Duodenal mucosa (tissue), 2 donors: ENCODE measurements around the gene SYTL1.

Experiments
- H3K27ac ChIP-seq: one replicate; pipeline ENCODE4 v1.7.0; 2013; ENCODE audit warnings: low read depth, low read length
- H3K27me3 ChIP-seq, 2 donors: one replicate each; pipeline ENCODE4 v1.7.0; 2013; ENCODE audit warnings: low read length in 2 of 2, control low read depth in 1 of 2; ENCODE audit not compliant: insufficient read depth in 2 of 2, control insufficient read depth in 1 of 2
- H3K36me3 ChIP-seq, 2 donors: one replicate each; pipeline ENCODE4 v1.7.0; 2013; ENCODE audit warnings: low read length in 2 of 2, control low read depth in 1 of 2; ENCODE audit not compliant: insufficient read depth in 2 of 2, control insufficient read depth in 1 of 2
- H3K4me1 ChIP-seq, 2 donors: one replicate each; pipeline ENCODE4 v1.7.0; 2013; ENCODE audit warnings: low read length in 2 of 2, control low read depth in 1 of 2; ENCODE audit not compliant: insufficient read depth in 2 of 2, control insufficient read depth in 1 of 2
- H3K4me3 ChIP-seq, 2 donors: one replicate each; pipeline ENCODE4 v1.7.0; 2013; ENCODE audit warnings: low read length in 2 of 2, low read depth in 1 of 2
- H3K9ac ChIP-seq, 2 donors: one replicate each; pipeline ENCODE4 v1.7.0; 2013; ENCODE audit warnings: low read length in 2 of 2, low read depth in 1 of 2
- H3K9me3 ChIP-seq, 2 donors: one replicate each; pipeline ENCODE4 v1.7.0; 2013; ENCODE audit warnings: low read length in 2 of 2, control low read depth in 1 of 2; ENCODE audit not compliant: control insufficient read depth in 1 of 2

SYTL1 gene

DNA sequence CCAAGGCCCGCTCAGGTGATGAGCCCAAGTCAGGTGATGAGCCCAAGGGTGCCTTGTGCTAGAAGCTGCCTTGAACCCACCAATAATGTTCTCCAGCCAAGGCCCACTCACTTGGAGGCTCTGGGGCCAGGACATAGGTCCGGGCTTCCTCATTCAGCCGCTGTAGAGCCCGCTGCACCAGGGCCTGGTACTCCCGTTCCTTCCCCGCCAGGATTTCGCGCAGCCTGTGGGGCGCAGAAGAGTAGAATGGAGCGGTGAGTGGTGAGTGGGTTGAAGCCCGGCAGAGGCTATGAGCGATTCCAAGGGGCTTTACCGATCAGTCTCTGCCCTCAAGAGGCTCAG is 14.4 kb downstream of the SYTL1 start:
- H3K9ac ChIP-seq: no peak overlapping the region
- H3K27ac ChIP-seq: no peak overlapping the region
- peaks cover 15 to 22% of the 10 kb centered on the region in 2 donors for H3K4me1 ChIP-seq
- no peaks in the 10 kb centered on the region for H3K9me3 ChIP-seq
- peak overlapping the region in 1 of 2 donors; percentile 16 for H3K4me3 ChIP-seq
- no peaks in the 10 kb centered on the region for H3K27me3 ChIP-seq
- peaks cover 0 to 13% of the 10 kb centered on the region in 2 donors for H3K36me3 ChIP-seq

DNA sequence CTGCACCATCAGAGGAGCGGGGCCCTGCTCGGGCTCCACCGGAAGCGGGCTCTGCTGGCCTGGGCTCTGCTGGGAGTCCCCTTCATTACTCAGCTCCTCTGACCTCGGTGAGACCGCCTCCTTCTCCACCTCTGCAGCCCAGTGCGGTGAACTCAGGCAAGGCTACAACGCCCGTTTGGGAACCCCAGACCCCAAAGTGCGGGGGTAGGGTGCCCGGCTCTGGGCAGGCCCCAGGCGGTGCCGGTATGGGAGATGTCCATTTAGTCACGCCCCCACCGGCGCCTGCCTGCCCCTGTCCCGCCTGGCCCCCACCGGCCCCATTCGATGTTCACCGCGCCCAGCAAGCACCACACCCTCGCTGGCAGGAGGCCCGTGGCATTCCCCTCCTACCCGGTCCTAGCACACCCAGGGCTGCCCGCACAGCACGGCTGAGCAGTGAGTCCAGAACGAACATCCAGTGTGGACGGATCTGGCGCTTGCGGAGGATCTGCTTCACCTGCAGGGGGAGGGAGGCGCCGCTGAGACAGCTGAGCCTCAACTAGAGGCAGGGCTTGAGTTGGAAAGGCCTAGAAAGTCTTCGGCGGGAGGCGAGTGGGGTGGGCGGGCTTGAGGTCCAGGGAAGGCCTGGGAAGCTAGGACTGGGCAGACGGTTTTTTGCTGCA is 14.9 kb downstream of the SYTL1 start:
- H3K27ac ChIP-seq: no peak overlapping the region

DNA sequence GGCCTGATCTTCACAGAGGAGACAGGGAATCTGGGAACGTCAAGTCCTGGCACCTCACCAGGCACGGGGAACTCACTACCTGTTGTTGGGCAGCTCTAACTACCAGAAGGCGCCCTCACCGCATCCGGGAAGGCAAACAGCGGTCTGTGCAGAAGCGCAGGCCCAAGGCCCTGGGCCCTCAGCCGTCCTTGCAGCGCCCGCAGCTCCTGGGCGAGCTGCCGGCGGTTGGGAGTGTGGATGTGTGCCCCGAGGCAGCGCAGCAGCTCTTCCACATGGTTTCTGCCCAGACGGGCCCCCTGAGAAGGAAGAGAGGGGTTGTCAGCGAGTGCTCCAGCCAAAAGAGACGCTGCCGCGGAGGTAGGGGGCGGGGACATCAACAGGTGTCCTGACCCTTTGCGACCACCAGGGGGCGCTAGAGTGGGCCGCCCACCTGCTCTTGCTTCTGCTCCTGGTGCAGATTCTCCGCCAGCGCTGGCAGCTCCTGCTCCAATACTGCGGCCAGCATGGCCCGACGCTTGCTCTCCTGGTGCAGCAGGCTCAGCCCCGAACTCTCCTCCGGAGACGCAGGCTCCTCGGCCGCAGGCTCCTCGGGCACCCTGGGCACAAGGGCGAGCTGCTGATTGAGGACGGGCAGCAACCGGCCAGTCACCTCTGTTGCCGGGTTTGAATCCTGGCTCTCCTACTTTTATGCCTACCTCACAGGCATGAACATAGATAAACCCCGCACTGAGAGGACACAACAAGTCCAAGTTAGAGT is 15.6 kb downstream of the SYTL1 start:
- peak overlapping the region in 1 of 2 donors; percentile 60 for H3K9ac ChIP-seq
- H3K4me1 ChIP-seq: peaks cover 15 to 17% of the 10 kb centered on the region in 2 donors
- H3K27me3 ChIP-seq: no peaks in the 10 kb centered on the region
- H3K9me3 ChIP-seq: no peaks in the 10 kb centered on the region
- peaks cover 0 to 20% of the 10 kb centered on the region in 2 donors for H3K36me3 ChIP-seq
- H3K27ac ChIP-seq: no peak overlapping the region
- H3K4me3 ChIP-seq: peak overlapping the region; percentile 66 to 67

More for the DNA sequence above, 14.9 kb downstream of the SYTL1 start:
- H3K4me3 ChIP-seq: peak overlapping the region; percentile 66 to 67
- peaks cover 15 to 17% of the 10 kb centered on the region in 2 donors for H3K4me1 ChIP-seq
- peak overlapping the region in 1 of 2 donors; percentile 60 for H3K9ac ChIP-seq
- no peaks in the 10 kb centered on the region for H3K27me3 ChIP-seq
- H3K36me3 ChIP-seq: peaks cover 0 to 15% of the 10 kb centered on the region in 2 donors
- no peaks in the 10 kb centered on the region for H3K9me3 ChIP-seq

DNA sequence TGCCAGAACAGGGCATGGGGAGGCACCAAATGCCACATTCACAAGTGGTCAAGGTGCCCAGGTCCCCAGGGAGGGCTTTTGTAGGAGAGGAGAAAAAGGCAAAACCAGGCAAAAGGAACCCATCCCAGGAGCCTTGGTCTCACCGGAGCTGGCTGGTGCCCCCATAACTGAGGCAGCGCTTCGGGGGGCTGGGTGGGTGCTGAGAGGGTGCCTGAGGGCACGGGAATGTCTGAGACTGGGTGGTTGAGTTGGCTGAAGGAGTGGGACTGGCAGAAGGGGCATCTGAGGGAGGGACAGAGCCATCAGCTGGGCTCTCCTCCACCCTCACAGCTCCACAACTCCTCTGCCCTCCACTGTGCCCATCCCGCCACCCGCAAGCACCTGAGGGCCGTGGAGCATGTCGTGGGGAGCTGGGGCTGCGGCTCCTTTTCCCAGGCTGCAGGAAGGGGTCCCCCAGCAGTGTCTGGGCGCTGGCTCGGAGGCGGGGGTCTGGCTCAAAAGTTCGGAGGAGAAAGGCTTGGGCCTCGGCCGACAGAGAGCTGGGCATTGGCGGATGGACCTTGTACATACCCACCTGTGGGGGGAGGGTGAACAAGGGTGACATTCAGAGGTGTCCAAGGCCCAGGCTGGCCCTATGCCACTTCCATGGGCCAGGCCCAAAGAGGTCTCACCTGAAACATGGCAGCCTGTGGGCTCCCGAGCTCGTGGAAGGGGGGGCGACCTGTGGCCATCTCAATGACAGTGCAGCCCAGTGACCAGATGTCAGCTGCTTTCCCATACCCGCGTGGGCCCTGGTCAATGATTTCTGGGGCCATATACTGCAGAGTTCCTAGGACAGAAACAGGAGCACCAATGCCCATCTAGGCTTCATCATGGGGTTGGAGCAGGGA is 16.5 kb downstream of the SYTL1 start:
- no peaks in the 10 kb centered on the region for H3K27me3 ChIP-seq
- H3K9ac ChIP-seq: no peak overlapping the region
- no peak overlapping the region for H3K27ac ChIP-seq
- no peak overlapping the region for H3K4me3 ChIP-seq
- no peaks in the 10 kb centered on the region for H3K9me3 ChIP-seq
- H3K4me1 ChIP-seq: peaks cover 15 to 17% of the 10 kb centered on the region in 2 donors
- peaks cover 0 to 20% of the 10 kb centered on the region in 2 donors for H3K36me3 ChIP-seq

DNA sequence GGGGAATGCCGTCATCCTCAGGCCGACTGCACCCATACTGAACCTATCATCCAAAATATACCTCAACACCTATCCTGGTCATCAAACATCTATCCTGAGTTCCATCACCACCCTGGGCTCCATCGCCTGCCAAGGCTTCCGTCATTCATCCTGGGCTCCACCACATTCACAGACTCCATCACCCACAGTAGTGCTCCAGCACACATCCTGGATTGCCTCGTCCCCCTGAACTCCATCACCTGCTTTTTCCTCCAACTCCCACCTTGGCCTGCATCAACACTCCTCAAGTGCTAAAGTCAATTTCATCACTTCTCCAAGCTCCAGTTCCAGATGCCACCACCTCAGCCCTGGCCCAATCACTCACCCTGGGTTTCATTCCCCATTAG is 17.1 kb downstream of the SYTL1 start:
- no peak overlapping the region for H3K27ac ChIP-seq
- H3K27me3 ChIP-seq: no peaks in the 10 kb centered on the region
- H3K4me3 ChIP-seq: no peak overlapping the region
- no peak overlapping the region for H3K9ac ChIP-seq
- peaks cover 15 to 17% of the 10 kb centered on the region in 2 donors for H3K4me1 ChIP-seq
- no peaks in the 10 kb centered on the region for H3K9me3 ChIP-seq
- peaks cover 0 to 22% of the 10 kb centered on the region in 2 donors for H3K36me3 ChIP-seq

DNA sequence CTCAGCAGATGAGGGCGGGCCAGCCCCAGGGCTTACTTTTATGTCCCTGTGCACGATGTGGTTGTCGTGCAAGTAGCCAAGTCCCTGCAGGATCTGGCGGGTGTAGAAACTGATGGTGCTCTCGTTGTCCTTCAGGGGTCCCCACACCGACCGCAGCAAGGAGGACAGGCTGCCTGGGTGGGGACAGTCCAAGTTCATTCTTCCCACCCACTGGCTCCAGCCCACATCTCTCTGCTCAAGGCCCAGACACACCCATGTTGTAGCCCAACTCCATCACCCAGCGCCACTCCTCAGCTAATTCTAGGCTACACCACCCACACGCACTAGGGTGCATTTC is 18.0 kb downstream of the SYTL1 start:
- Histone ChIP-seq H3K9ac (peak overlapping the region in 1 of 2 donors; percentile 43), H3K4me3 (peak overlapping the region; percentile 51 to 54), H3K36me3 (peaks cover 0 to 22% of the 10 kb centered on the region in 2 donors), H3K27me3 (no peaks in the 10 kb centered on the region), H3K9me3 (no peaks in the 10 kb centered on the region), H3K27ac (no peak overlapping the region), H3K4me1 (peaks cover 18 to 22% of the 10 kb centered on the region in 2 donors)

DNA sequence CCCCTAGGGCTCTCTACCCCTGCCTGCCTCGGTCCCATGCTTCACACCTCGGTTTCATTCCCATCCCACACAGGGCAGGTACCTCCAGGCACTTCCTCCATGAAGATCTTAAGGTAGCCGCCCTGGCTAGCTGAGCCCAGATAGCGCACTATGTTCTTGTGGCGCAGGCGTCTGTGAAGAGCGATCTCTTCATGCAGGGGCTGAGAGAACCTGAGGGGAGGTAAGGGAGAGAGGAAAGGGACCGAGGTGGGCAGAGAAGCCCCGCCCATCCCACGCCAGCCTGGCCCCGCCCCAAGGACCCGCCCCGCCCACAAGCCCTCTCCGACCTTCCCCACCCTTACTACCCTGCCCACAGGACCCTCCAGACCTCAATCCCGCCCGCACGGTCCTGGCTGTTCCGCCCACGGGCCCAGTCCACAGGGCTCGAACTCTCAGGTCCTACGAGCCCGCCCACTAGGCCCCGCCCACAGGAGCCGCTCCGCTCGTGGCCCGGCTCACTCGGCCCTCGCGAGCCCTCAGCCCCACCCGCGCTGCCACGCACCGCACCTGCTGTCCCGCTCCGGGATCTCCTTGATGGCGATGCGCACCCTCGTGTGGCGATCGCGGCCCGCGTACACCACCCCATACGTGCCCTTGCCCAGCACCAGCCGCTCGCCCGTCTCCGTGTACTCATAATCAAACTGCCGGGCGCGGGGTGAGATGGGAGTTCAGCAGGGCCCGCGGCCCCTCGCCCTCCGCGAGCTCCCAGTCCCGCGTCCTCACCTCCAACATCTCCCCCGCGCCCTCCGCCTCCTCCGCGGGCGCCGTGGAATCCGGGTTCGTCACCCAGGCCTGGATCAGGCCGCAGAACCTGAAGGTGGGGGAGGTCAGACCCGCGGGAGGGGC is 18.6 kb downstream of the SYTL1 start:
- peak overlapping the region in 1 of 2 donors; percentile 43 for H3K9ac ChIP-seq
- no peak overlapping the region for H3K27ac ChIP-seq
- H3K4me1 ChIP-seq: peaks cover 23 to 27% of the 10 kb centered on the region in 2 donors
- peak overlapping the region; percentile 51 to 54 for H3K4me3 ChIP-seq
- H3K36me3 ChIP-seq: peaks cover 0 to 22% of the 10 kb centered on the region in 2 donors
- H3K9me3 ChIP-seq: no peaks in the 10 kb centered on the region
- no peaks in the 10 kb centered on the region for H3K27me3 ChIP-seq

DNA sequence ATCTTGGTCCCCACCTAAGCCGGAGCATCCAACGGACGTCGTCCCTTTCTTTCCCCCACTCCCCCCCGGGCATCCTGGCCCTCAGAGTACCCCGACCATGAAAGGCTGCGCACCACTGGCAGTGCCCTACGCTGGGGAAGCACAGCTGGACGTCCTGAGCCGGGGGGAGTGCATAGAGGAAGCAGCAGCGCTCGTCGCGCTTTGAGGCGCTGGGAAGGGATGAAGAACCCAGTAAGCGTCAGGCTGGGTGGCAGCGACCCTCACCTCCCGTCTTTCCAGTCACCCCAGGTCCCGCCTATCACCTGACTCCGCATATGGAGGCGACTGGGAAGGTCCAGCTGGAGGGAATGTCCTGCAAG is 19.2 kb downstream of the SYTL1 start:
- Histone ChIP-seq H3K27me3 (no peaks in the 10 kb centered on the region), H3K27ac (no peak overlapping the region), H3K9me3 (no peaks in the 10 kb centered on the region), H3K4me1 (peaks cover 23 to 27% of the 10 kb centered on the region in 2 donors), H3K9ac (no peak overlapping the region), H3K4me3 (peak overlapping the region in 1 of 2 donors; percentile 54), H3K36me3 (peaks cover 0 to 16% of the 10 kb centered on the region in 2 donors)

DNA sequence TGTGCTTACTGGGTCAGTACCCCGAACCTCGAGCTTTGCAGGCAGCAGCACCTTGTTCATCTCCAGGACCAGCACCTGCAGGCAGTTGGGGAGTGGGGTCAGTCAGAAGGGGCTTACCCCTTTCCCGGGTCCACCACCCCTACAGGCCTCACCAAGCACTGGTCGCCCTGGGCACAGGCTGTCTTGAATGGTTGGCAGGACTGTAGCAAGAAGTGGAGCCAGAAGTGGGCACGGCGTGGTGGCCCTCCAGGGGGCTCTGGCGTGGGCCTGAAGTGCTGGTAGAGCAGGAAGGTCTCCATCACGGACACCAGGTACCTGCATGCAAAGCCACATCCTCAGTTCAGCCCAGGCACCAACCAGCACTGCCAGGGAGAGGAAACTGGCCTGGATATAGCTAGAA is 19.7 kb downstream of the SYTL1 start:
- Histone ChIP-seq H3K9ac (no peak overlapping the region), H3K4me3 (no peak overlapping the region), H3K27me3 (no peaks in the 10 kb centered on the region), H3K27ac (no peak overlapping the region), H3K36me3 (peaks cover 0 to 14% of the 10 kb centered on the region in 2 donors), H3K4me1 (peaks cover 22 to 27% of the 10 kb centered on the region in 2 donors), H3K9me3 (no peaks in the 10 kb centered on the region)
